ENCODE measurements around the gene NKD1.
"Not testable (repeated sequence)": the region's sequence is repeated elsewhere in the genome, so short reads cannot be mapped to it uniquely, and the experiment has no call there.

NKD1 gene

GRCh38 chr16:50520451-50521245, 27.5 kb upstream of the NKD1 start:
- DNase-seq (ENCODE audit: low read depth) = no peak

GRCh38 chr16:50521246-50521900, 26.8 kb upstream of the NKD1 start:
- DNase-seq (ENCODE audit: low read depth) = no peak

GRCh38 chr16:50522324-50522723, 25.9 kb upstream of the NKD1 start:
- no peak for DNase-seq (ENCODE audit: low read depth)

GRCh38 chr16:50523710-50524109, 24.5 kb upstream of the NKD1 start:
- DNase-seq (ENCODE audit: low read depth) = no peak

- DNase-seq (ENCODE audit: low read depth) = no peak
Observed at GRCh38 chr16:50525262-50525661, 22.9 kb upstream of the NKD1 start.

- no peak for DNase-seq (ENCODE audit: low read depth)
Observed at GRCh38 chr16:50525716-50526115, 22.5 kb upstream of the NKD1 start.

- DNase-seq (ENCODE audit: low read depth) = no peak
Observed at GRCh38 chr16:50526249-50526648, 21.9 kb upstream of the NKD1 start.

GRCh38 chr16:50526796-50527195, 21.4 kb upstream of the NKD1 start:
- DNase-seq (ENCODE audit: low read depth) = no peak

- DNase-seq (ENCODE audit: low read depth) = no peak
Observed at GRCh38 chr16:50528820-50529219, 19.4 kb upstream of the NKD1 start.

- DNase-seq (ENCODE audit: low read depth) = no peak
Observed at GRCh38 chr16:50529334-50529733, 18.9 kb upstream of the NKD1 start.

- DNase-seq (ENCODE audit: low read depth) = no peak
Observed at GRCh38 chr16:50530277-50531236, 17.6 kb upstream of the NKD1 start.

GRCh38 chr16:50531359-50531758, 16.8 kb upstream of the NKD1 start:
- DNase-seq (ENCODE audit: low read depth) = no peak

GRCh38 chr16:50531901-50532300, 16.3 kb upstream of the NKD1 start:
- DNase-seq (ENCODE audit: low read depth) = no peak

GRCh38 chr16:50532576-50532975, 15.6 kb upstream of the NKD1 start:
- no peak for DNase-seq (ENCODE audit: low read depth)

- DNase-seq (ENCODE audit: low read depth) = no peak
Observed at GRCh38 chr16:50533317-50533716, 14.9 kb upstream of the NKD1 start.

- no peak for DNase-seq (ENCODE audit: low read depth)
Observed at GRCh38 chr16:50534091-50534490, 14.1 kb upstream of the NKD1 start.

GRCh38 chr16:50534556-50534955, 13.6 kb upstream of the NKD1 start:
- DNase-seq (ENCODE audit: low read depth) = no peak

- DNase-seq (ENCODE audit: low read depth) = no peak
Observed at GRCh38 chr16:50534958-50535357, 13.2 kb upstream of the NKD1 start.

- DNase-seq (ENCODE audit: low read depth) = no peak
Observed at GRCh38 chr16:50535506-50536257, 12.5 kb upstream of the NKD1 start.

GRCh38 chr16:50536258-50536645, 11.9 kb upstream of the NKD1 start:
- not testable (repeated sequence) for DNase-seq (ENCODE audit: low read depth)

GRCh38 chr16:50537533-50538290, 10.5 kb upstream of the NKD1 start:
- DNase-seq (ENCODE audit: low read depth) = no peak

Measured in activated T-helper 1 cell treated with Interleukin-2 at 50 U/mL for 16 hours (primary cell).